Activated CD8-positive, alpha-beta memory T cell treated with anti-CD3 and anti-CD28 coated beads, Interleukin-2, amount 50 U/mL, for 4 hours (primary cell): ENCODE results near the gene ARHGEF1.
A peak's percentile ranks its signal among the peaks of the same experiment; 100 is the strongest.

ENCODE experiments used
- DNase-seq: peaks from one replicate; pipeline ENCODE4 v3.0.0-alpha.2; 2020

The ARHGEF1 gene, protein sequence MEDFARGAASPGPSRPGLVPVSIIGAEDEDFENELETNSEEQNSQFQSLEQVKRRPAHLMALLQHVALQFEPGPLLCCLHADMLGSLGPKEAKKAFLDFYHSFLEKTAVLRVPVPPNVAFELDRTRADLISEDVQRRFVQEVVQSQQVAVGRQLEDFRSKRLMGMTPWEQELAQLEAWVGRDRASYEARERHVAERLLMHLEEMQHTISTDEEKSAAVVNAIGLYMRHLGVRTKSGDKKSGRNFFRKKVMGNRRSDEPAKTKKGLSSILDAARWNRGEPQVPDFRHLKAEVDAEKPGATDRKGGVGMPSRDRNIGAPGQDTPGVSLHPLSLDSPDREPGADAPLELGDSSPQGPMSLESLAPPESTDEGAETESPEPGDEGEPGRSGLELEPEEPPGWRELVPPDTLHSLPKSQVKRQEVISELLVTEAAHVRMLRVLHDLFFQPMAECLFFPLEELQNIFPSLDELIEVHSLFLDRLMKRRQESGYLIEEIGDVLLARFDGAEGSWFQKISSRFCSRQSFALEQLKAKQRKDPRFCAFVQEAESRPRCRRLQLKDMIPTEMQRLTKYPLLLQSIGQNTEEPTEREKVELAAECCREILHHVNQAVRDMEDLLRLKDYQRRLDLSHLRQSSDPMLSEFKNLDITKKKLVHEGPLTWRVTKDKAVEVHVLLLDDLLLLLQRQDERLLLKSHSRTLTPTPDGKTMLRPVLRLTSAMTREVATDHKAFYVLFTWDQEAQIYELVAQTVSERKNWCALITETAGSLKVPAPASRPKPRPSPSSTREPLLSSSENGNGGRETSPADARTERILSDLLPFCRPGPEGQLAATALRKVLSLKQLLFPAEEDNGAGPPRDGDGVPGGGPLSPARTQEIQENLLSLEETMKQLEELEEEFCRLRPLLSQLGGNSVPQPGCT

GRCh38 chr19:41882568-41883462 is at the start of gene ARHGEF1:
TSS of gene ARHGEF1 (plus strand) at chr19:41883184. CDS start at chr19:41888083, 4,899 bp downstream.
- peak; percentile 60 for DNase-seq

- no peak for DNase-seq
Observed at GRCh38 chr19:41837981-41838708, 44.8 kb upstream of the ARHGEF1 start.

GRCh38 chr19:41839211-41839610 is 43.8 kb upstream of the ARHGEF1 start:
- no peak for DNase-seq

- no peak for DNase-seq
Observed at GRCh38 chr19:41843371-41843770, 39.6 kb upstream of the ARHGEF1 start.

DNA sequence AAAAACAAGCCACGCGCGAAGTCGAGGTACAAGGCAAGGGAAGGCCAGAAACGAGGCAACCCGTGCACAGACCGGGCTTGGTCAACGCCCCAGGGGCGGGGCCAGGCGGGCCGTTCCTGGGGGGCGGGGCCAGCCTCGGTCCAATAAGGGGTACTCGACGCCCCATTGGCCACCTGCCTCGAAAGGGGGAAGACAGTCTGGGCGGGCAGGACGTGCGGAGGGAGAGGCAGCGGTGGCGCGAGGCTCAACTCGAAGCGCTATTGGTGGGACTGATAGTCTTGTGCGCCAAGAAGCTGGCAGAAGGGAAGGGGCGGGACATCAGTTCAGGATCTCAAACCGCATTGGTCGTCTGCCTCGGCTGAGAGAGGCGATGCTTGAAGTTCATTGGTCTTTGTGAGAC is 38.4 kb upstream of the ARHGEF1 start, which contains the start of gene LYPD4:
Gene LYPD4, minus strand, starts transcription at position 83 of the 400 bp plus-strand sequence. CDS start 5,398 bp downstream, outside the sequence.
- no peak for DNase-seq

GRCh38 chr19:41845001-41845050 is 38.2 kb upstream of the ARHGEF1 start, which contains the start of gene DMRTC2:
TSS of gene DMRTC2 (plus strand) at chr19:41845042. CDS start at chr19:41847429, 2,387 bp downstream.
- DNase-seq = no peak

DNA sequence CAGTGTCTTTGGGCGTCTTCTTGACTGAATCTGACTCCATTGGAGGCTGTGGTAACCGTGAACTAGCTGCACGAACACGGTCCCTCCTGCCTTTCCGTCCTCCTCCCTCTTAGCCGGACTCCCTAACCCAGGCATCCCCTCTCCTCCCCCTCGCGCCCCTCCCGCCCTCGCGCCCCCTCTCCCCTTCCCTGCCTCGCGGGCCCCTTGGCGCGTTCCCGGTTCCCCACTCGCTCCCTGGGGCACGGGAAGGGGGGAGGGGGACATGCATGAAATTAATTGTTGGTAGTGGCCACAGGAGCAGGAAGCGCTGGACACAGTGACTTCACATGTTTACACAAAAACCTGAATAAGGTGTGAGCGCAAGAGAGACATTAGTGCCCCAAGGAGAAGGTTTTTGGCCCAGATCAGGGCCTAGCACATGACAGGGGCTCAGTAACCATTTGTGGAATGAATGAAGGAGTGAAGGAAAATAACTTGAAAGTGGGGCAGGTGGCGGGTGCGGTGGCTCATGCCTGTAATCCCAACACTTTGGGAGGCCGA is 37.9 kb upstream of the ARHGEF1 start:
- no peak for DNase-seq

DNA sequence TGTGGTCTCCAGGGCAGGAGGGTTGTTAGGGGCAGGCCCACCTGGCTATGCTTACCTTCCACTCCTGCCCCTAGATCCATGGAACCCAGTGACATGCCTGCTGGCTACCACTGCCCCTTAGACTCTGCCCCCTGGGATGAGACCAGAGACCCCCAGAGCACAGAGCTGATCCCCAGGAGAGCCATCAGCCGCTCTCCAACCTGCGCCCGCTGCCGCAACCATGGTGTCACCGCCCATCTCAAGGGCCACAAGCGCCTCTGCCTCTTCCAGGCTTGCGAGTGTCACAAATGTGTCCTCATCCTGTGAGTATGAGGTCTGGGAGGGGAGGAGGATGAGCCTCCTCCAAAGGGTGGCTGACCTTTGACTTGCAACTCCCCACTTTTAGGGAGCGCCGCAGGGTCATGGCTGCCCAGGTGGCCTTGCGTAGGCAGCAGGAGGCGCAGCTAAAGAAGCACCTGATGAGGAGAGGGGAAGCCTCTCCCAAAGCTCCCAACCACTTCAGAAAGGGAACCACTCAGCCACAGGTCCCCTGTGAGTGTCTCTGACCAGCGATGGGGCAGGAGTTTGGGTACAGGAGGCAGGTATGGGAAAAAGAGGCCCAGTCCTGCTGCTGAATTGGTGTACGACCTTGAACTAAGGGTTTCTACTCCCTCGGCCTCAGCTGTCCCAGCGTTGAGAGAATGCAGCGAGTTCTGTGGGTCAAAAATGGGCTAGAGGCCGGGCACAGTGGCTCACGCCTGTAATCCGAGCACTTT is 35.5 kb upstream of the ARHGEF1 start:
- no peak for DNase-seq

GRCh38 chr19:41848666-41849065 is 34.3 kb upstream of the ARHGEF1 start:
- no peak for DNase-seq

GRCh38 chr19:41849067-41849466 is 33.9 kb upstream of the ARHGEF1 start:
- no peak for DNase-seq

DNA sequence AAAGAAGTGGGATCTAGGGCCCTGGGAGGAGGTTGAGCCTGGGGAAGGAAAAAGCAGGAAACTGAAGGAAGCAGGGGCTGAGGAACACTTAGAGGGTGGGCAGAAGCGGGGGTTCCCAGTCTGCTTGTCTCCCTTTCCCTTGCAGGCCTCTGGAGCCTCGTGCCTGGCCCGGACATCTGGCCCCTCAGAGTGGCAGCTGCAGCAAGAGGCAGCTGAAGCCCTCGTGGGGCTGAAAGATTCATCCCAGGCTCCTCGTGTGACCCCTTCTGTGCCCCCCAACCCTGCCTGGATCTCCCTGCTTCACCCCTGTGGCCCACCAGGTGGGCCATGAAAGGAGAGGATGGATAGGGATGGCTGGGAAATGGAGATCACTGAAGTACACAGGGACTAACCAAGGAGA is 32.6 kb upstream of the ARHGEF1 start:
- DNase-seq = no peak

GRCh38 chr19:41851456-41851855 is 31.5 kb upstream of the ARHGEF1 start:
- DNase-seq = no peak

DNA sequence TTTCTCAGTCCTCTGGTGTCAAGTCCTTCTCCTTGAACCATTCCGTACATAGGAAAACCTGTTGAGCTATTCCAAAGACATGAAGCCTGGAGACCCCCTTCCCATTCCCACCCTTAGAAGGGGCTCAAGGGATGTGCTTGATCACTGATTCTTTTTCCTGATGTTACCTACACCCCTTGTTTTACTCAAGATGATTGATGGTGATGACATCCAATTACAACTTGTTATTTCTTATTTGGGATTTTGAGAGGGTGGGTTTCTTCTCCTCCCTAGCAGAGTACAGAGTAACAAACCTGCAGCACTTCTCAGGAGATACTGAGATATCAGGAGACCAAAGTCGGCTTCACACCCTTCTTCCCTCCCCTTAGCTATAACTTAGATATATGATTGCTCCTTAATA is 29.6 kb upstream of the ARHGEF1 start:
- DNase-seq = no peak

- DNase-seq = no peak
Observed at GRCh38 chr19:41853768-41854167, 29.2 kb upstream of the ARHGEF1 start.

DNA sequence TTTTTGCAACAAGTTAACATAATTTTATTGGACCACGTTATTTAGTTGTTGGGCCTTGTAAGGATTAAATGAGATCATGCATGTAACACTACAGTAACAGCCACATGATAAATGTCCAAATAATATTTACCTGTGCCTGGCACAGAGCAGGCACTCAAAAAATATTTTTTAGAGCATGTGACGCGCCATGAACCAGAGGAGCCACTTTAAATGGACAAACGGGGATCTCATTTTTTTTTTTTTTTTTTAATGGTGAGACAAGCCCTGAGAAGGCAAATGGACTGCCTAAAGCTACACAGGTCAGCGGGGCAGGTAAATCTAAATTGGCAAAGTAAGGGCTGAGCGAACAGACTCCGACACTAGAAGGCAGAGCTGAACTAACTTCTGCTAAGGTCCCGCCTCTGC is 23.8 kb upstream of the ARHGEF1 start:
- DNase-seq = no peak

GRCh38 chr19:41859618-41860418 is 23.2 kb upstream of the ARHGEF1 start, which contains the start of gene RPS19:
TSS of gene RPS19 (plus strand) at chr19:41860255. CDS start at chr19:41860775, 520 bp downstream.
- DNase-seq = peak; percentile 98

GRCh38 chr19:41860419-41861115 is 22.4 kb upstream of the ARHGEF1 start:
- no peak for DNase-seq

- DNase-seq = no peak
Observed at GRCh38 chr19:41861116-41861768, 21.7 kb upstream of the ARHGEF1 start.

GRCh38 chr19:41861846-41862245 is 21.1 kb upstream of the ARHGEF1 start:
- DNase-seq = no peak
